ENCODE data around the gene NRIP2.
A peak's percentile ranks its signal among the peaks of the same experiment; 100 is the strongest.

Gene NRIP2

DNA sequence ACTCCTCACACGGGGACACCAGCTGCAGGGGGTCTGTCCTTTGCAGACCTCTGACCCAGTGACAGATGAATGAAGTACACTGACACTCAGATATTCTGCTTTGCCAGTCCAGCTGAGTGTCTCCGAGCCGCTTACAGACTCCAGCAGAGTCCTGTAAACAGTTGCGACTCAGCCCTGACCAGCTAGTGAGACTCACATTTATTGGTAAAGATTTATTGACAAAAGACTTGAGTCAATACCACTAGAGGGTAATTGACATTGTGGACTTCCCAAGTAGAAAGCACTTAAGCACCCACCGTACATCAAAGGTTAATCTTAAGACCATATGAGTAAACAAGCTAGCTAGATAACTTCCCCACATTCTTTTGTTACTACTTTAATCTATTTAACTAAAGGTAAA is 49.8 kb downstream of the NRIP2 start:
- FAIRE-seq, result no peak
- no peak for DNase-seq (ENCODE audit: extremely low spot score, insufficient read length, low read depth)

GRCh38 chr12:2783936-2784600 is 50.8 kb downstream of the NRIP2 start:
- DNase-seq (ENCODE audit: extremely low spot score, insufficient read length, low read depth) (no peak), FAIRE-seq (peak; percentile 70)

DNA sequence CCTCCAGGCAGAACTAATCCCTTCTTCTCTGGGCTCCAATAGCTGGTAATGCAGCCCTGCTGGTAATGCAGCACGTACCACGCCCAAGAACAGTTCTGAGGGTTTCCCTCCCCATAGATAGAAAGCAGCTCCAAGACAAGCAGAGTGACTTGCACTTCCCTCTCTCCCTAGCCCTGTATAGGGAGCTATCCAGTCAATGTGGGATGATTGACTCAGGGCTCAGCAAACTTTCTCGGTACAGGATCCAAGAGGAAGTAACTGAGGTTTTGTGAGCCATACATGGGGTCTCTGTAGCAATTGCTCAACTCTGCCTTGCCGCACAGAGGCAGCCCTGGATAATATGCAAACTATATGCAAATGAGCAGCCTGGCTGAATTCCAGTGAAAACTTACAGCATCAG is 55.6 kb downstream of the NRIP2 start:
- no peak for FAIRE-seq
- no peak for DNase-seq (ENCODE audit: extremely low spot score, insufficient read length, low read depth)

- FAIRE-seq (no peak), DNase-seq (ENCODE audit: extremely low spot score, insufficient read length, low read depth) (no peak)
These were observed 58.6 kb downstream of the NRIP2 start for GRCh38 chr12:2776129-2776806.

DNA sequence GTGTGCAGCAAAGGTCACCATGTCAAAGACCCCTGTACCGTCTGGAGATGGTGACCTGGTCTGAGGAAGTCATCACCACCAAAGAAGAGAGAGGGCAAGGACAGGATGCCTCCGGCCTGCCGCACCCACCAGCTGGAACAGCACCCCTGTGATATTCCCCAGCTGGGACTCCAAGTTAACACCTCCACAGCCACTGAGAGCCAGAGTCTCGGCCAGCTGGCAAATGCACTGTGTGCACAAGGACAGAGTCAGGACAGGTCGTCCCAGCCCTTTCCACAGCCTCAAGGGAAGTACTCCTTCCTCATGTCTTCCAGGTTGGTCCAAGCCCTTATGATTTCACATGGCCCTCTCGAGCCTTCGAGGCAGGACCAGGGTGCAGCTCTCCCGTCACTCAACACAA is 59.4 kb downstream of the NRIP2 start:
- FAIRE-seq (no peak), DNase-seq (ENCODE audit: extremely low spot score, insufficient read length, low read depth) (no peak)
